Smooth muscle cell (in vitro differentiated cells): ENCODE results near the gene ACSM4. TPM values are rescaled to one million over a fixed set of nuclear protein-coding genes. Genes with fewer than 3 reads are reported as not detected.
"Not testable (repeated sequence)": the region's sequence is repeated elsewhere in the genome, so short reads cannot be mapped to it uniquely, and the experiment has no call there.

Experiments used
- DNase-seq: peaks from one replicate; lab custom pipeline; 2025; ENCODE audit not compliant: unreplicated experiment; lab: John Stamatoyannopoulos, UW
- H2AFZ ChIP-seq: fragments of 200-600 bp; sonication (generic); 2 replicates; pipeline ENCODE4 v1.6.0; 2016; ENCODE audit warnings: antibody characterized with exemption, low read depth, mild to moderate bottlenecking
- H3F3A ChIP-seq: fragments of 200-600 bp; sonication (generic); 2 replicates; pipeline ENCODE4 v1.6.0; 2017; ENCODE audit warnings: antibody characterized with exemption, low read depth
- H3K27ac ChIP-seq: fragments of 200-600 bp; sonication (generic); 2 replicates; pipeline ENCODE4 v1.5.1; 2016; ENCODE audit warnings: low read depth, mild to moderate bottlenecking
- H3K27me3 ChIP-seq: fragments of 200-600 bp; sonication (generic); 2 replicates; pipeline ENCODE4 v1.6.1; 2016; ENCODE audit warnings: low read depth, mild to moderate bottlenecking
- H3K36me3 ChIP-seq: fragments of 200-600 bp; sonication (generic); 2 replicates; pipeline ENCODE4 v1.5.1; 2016; ENCODE audit warnings: low read depth
- H3K4me1 ChIP-seq: fragments of 200-600 bp; sonication (generic); 2 replicates; pipeline ENCODE4 v1.5.1; 2016; ENCODE audit warnings: low read depth
- H3K4me2 ChIP-seq: fragments of 200-600 bp; sonication (generic); 2 replicates; pipeline ENCODE4 v1.6.0; 2016; ENCODE audit warnings: mild to moderate bottlenecking
- H3K4me3 ChIP-seq: fragments of 200-600 bp; sonication (generic); 2 replicates; pipeline ENCODE4 v1.5.1; 2016; ENCODE audit warnings: mild to moderate bottlenecking
- H3K79me2 ChIP-seq: fragments of 200-600 bp; sonication (generic); 2 replicates; pipeline ENCODE4 v1.6.0; 2016; ENCODE audit warnings: low read depth, mild to moderate bottlenecking
- H3K9ac ChIP-seq: fragments of 200-600 bp; sonication (generic); 2 replicates; pipeline ENCODE4 v1.6.0; 2016; ENCODE audit warnings: low read depth
- H3K9me3 ChIP-seq: fragments of 200-600 bp; sonication (generic); replicated peaks from 2 replicates; pipeline ENCODE4 v1.5.1; 2016; ENCODE audit warnings: low read depth
- H4K20me1 ChIP-seq: fragments of 200-600 bp; sonication (generic); 2 replicates; pipeline ENCODE4 v1.6.0; 2016; ENCODE audit warnings: low read depth
- WGBS: methylation state at CpG from one replicate; pipeline ENCODE4 v1.1.7; 2016; ENCODE audit warnings: low lambda C conversion rate; 5-methylcytosine and 5-hydroxymethylcytosine counted together
- polyA plus RNA-seq: library from polyadenylated mRNA; unstranded; fragments of >200 nt; fragmentation: Nextera tagmentation; extraction: Ambion mirVana; gene quantifications from 2 replicates; pipeline ENCODE4 v1.2.1, GENCODE V29; 2016
- total RNA-seq: library from RNA; depleted of rRNA; stranded (reverse); fragments of >200 nt; gene quantifications from 2 replicates; pipeline ENCODE4 v1.2.3, GENCODE V29; 2014
- TF ChIP-seq, protein P1 (sequence below): fragments of 200-600 bp; sonication (generic); IDR thresholded peaks from 2 replicates; pipeline ENCODE4 v1.5.1; 2017; ENCODE audit warnings: borderline replicate concordance, mild to moderate bottlenecking, antibody characterized with exemption; ENCODE audit not compliant: insufficient read depth, poor library complexity, severe bottlenecking

The ACSM4 gene
- total and polyA plus RNA-seq, 2 experiments from 2014 or later = not detected

DNA sequence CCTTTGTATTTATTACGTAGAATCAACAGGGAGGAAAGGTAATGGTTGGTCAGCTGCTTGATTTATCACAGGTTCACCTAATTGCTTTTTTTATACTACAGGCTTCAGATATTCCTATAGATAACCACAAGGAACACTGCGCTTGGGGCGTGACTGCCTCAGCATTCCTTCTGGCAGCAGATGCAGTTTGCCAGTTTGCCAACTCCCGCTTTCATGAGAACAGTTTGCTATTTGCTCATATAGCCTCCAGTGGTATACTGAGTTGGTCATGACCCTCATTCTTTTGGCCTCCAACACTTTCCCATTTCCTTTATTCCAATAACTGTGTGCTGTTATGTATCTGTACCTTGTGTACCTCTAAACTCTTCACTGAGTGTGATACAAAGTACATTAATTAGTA, 38.6 kb upstream of the ACSM4 start:
- TF ChIP-seq, protein P1, sequence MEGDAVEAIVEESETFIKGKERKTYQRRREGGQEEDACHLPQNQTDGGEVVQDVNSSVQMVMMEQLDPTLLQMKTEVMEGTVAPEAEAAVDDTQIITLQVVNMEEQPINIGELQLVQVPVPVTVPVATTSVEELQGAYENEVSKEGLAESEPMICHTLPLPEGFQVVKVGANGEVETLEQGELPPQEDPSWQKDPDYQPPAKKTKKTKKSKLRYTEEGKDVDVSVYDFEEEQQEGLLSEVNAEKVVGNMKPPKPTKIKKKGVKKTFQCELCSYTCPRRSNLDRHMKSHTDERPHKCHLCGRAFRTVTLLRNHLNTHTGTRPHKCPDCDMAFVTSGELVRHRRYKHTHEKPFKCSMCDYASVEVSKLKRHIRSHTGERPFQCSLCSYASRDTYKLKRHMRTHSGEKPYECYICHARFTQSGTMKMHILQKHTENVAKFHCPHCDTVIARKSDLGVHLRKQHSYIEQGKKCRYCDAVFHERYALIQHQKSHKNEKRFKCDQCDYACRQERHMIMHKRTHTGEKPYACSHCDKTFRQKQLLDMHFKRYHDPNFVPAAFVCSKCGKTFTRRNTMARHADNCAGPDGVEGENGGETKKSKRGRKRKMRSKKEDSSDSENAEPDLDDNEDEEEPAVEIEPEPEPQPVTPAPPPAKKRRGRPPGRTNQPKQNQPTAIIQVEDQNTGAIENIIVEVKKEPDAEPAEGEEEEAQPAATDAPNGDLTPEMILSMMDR = no peak
- H3K27ac ChIP-seq = no peak overlapping the region
- WGBS = 93% methylated on average over 4 of the region's 4 CpGs

DNA sequence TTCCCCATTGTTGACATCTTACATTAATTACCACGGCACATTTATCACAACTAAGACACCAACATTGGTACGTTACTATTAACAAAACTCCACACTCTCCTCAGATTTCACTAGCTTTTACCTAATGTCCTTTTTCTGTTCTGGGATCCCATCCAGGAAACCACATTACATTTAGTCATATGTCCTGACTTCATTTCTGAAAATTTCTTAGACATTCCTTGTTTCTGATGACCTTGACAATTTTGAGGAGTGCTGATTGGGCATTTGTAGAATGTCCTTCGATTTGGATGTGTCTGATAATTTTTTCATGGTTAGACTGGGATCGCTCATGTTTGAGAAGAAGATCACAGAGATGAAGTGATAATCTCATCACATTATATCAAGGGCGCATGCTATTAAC, 34.6 kb upstream of the ACSM4 start:
- Histone ChIP-seq H3K4me1 (no peaks in the 10 kb centered on the region), H3K27ac (no peak overlapping the region), H3K36me3 (no peaks in the 10 kb centered on the region), H3K4me3 (no peak overlapping the region), H4K20me1 (no peaks in the 10 kb centered on the region), H3F3A (no peaks in the 10 kb centered on the region), H3K9me3 (no peaks in the 10 kb centered on the region), H3K27me3 (no peaks in the 10 kb centered on the region), H2AFZ (no peak overlapping the region), H3K79me2 (no peaks in the 10 kb centered on the region), H3K4me2 (no peak overlapping the region), H3K9ac (no peak overlapping the region)
- no peak for DNase-seq
- WGBS = 84% methylated on average over 5 of the region's 5 CpGs
- TF ChIP-seq, protein P1 = no peak

More for the DNA sequence above, 38.6 kb upstream of the ACSM4 start:
- Histone ChIP-seq H3K4me3 (no peak overlapping the region), H3K9ac (no peak overlapping the region), H4K20me1 (no peaks in the 10 kb centered on the region), H3F3A (no peaks in the 10 kb centered on the region), H3K4me1 (no peaks in the 10 kb centered on the region), H3K9me3 (no peaks in the 10 kb centered on the region), H3K36me3 (no peaks in the 10 kb centered on the region), H2AFZ (no peak overlapping the region), H3K4me2 (no peak overlapping the region), H3K27me3 (no peaks in the 10 kb centered on the region), H3K79me2 (no peaks in the 10 kb centered on the region)
- DNase-seq = no peak

DNA sequence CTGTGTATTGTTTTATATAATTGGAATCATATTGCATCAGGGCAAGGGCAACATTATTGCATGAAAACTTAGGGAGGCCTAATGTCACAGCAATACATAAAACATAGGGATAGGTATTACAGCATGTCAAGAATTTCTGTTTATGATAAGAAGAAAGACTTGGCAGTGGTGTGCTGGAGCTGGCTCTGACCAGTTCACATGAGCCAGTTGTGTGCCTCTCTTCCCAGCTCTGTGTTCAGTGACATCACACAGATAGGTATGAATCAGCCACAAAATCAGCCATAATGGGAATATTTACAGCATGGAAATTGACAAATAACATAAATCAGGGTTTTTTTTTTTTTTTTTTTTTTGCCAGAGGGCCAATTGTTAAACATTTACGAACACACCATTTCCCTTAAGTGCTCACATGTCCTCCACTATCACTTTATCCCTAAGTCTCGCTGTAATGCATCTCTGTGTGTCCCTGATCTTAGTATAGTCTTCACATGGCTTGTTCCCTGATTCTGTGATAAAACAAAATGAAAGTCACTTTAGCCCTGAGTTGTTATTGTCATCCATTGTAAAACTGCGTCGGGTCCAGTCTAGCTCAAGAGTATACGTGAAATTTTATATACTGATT, 31.9 kb upstream of the ACSM4 start:
- Histone ChIP-seq H3K36me3 (no peaks in the 10 kb centered on the region), H3K4me2 (no peak overlapping the region), H2AFZ (no peak overlapping the region), H3K4me3 (no peak overlapping the region), H3K27me3 (no peaks in the 10 kb centered on the region), H3K9me3 (peaks cover 2% of the 10 kb centered on the region), H3F3A (no peaks in the 10 kb centered on the region), H3K4me1 (no peaks in the 10 kb centered on the region), H3K79me2 (no peaks in the 10 kb centered on the region), H3K9ac (no peak overlapping the region), H4K20me1 (no peaks in the 10 kb centered on the region), H3K27ac (no peak overlapping the region)
- no peak for DNase-seq
- TF ChIP-seq, protein P1 = no peak
- 93% methylated on average over 5 of the region's 5 CpGs for WGBS

DNA sequence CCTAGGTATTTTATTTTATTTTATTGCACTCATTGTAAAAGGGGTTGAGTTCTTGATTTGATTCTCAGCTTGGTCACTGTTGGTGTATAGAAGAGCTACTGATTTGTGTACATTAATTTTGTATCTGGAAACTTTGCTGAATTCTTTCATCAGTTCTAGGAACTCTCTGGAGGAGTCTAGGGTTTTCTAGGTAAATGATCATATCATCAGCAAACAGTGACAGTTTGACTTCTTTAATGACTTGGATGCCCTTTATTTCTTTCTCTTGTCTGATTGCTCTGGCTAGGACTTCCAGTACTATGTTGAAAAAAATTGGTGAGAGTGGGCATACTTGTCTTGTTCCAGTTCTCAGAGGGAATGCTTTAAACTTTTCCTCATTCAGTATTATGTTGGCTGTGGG, 28.4 kb upstream of the ACSM4 start:
- H3K9me3 ChIP-seq, H3K27ac ChIP-seq, H3K4me2 ChIP-seq, H2AFZ ChIP-seq, H3F3A ChIP-seq, H3K4me1 ChIP-seq, H3K79me2 ChIP-seq, H3K4me3 ChIP-seq, DNase-seq, H3K27me3 ChIP-seq, H3K36me3 ChIP-seq, H3K9ac ChIP-seq, H4K20me1 ChIP-seq: not testable (repeated sequence)
